ENCODE results near the gene SAMD3.
"Not testable (repeated sequence)": the region's sequence is repeated elsewhere in the genome, so short reads cannot be mapped to it uniquely, and the experiment has no call there.

Gene SAMD3

DNA sequence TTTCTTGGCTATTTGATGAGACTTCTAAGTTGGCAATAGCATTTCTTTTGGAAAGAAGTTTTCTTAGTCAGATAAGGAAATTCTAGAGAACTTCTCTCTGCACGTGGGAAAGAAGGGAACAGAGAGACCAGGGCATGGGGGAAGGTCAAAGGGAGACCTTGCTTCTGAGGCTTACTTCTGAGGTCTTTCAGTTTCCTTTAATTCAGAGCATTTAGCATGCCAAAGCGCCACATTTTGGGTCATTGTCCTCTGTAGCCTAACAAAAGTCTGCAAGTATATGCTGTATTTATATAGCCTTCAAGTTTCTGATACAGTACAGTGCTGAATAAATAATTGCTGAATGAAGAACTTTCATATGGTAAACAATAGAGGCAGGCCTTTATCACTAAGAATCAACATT is 95.6 kb downstream of the SAMD3 start:
- DNase-seq, result no peak

DNA sequence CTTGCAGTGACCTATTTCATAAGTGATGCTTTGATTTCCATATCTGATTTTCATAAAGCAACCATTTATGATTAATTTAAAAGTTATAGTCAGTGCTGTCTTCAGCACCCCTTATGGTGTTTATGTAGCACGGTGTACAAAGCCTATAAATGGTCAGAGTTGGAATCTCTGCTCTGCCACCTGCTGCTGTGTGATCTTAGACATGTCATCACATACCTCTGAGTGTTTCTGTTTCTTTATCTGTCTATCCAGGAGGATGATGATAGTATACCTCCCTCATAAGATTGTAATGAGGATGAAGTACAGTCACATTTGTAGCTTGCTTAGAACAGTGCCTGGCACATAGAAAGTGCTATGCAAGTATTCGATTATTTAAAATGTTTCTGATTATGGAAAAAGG is 100.5 kb downstream of the SAMD3 start:
- DNase-seq, result no peak

DNA sequence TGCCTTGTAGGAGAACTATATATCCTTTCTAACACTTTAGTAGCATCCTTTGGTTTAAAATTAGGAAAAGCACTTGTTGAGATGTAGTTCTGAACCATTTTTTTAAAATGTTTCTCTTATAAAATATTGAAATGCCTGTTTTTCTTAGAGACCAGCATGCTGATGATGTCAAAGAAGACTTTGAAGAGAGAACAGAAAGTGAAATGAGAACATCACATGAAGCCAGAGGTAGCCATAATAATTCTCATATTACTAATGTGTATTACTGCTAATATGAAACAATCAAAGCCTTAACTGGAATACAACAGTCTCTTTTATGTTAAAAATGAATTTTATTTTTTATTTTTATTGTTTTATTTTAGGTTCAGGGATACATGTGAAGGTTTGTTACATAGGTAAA is 102.0 kb downstream of the SAMD3 start:
- no peak for DNase-seq

DNA sequence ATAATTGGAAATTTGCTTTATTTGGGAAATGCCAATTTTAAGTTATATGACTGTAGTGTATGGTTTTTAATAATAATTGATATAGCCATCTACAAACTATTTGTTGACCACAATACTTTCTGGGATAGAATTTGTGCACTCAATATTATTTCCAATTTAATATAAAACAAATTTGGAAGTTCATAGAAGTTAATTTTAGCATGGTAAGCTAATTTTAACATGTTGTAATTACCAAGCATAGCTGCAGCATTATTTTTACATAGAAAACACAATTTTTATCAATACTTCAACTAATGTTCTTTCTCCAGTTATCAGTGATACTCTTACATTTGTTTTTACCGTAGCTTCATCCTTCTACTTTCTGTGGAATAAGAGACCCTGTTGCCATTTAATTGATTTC is 103.5 kb downstream of the SAMD3 start:
- no peak for DNase-seq

- DNase-seq, result no peak
Measured at GRCh38 chr6:130118236-130118635, 104.5 kb downstream of the SAMD3 start.

GRCh38 chr6:130117187-130117701 is 105.5 kb downstream of the SAMD3 start:
- DNase-seq, result not testable (repeated sequence)

GRCh38 chr6:130116273-130116672 is 106.5 kb downstream of the SAMD3 start:
- DNase-seq, result no peak

- DNase-seq, result no peak
Measured at GRCh38 chr6:130115036-130115435, 107.7 kb downstream of the SAMD3 start.

DNA sequence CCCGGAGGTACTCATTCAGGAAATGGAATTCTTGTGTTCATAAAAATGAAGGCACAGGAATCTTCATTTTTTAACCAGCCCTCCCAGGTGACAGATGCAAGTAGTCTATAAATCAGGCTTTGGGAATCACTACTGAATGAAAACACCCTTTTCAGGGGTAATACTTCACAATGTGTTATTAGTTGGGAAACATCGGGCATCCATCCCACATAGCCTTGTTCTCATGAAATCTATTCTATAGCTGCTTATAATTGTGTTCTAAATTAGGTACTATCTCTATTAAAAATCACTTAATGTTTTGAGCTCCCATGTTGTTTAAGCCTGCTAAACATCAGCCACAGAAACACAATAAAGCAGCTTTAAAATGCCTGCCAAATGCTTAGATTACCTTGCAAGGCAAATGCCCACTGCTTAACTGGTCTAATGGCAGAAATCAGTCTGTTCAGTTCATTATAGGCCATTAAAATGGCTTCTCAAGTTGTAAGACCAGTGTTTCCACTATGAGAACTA is 109.5 kb downstream of the SAMD3 start:
- no peak for DNase-seq

DNA sequence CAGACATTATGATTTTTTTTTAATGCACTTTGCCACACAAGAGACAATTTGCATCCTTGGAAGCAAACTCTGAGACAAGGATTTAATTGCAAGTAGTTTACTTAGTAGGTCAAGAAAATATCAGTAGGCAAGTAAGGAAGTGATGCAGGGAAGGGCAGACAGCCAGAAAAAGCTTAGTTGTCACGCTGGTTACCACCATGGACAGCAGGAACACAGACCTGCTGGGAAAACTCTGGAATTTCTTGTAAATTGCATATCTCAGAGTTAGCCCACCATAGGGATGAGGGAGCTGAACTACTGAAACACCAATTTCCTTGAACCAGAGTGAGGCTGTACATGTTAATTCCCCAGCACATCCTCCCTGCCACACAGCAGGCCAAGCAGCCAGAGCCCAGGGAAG is 111.7 kb downstream of the SAMD3 start:
- DNase-seq, result no peak

- no peak for DNase-seq
Measured at GRCh38 chr6:130107710-130108109, 115.0 kb downstream of the SAMD3 start.

- DNase-seq, result no peak
Measured at GRCh38 chr6:130105996-130106704, 116.6 kb downstream of the SAMD3 start.

GRCh38 chr6:130099119-130099518 is 123.6 kb downstream of the SAMD3 start:
- no peak for DNase-seq

- no peak for DNase-seq
Measured at GRCh38 chr6:130098317-130098716, 124.4 kb downstream of the SAMD3 start.

All from NCI-H1694 treated with DMSO at 0.1 percent for 48 hours (cell line).